ENCODE measurements around the gene CYP24A1.
"Not testable (repeated sequence)": the region's sequence is repeated elsewhere in the genome, so short reads cannot be mapped to it uniquely, and the experiment has no call there.

Gene CYP24A1

GRCh38 chr20:54132612-54133433 is 41.0 kb downstream of the CYP24A1 start:
- no peak for DNase-seq

GRCh38 chr20:54131675-54132611 is 41.8 kb downstream of the CYP24A1 start:
- DNase-seq: no peak

GRCh38 chr20:54131125-54131524 is 42.7 kb downstream of the CYP24A1 start:
- not testable (repeated sequence) for DNase-seq

GRCh38 chr20:54129350-54129749 is 44.4 kb downstream of the CYP24A1 start:
- DNase-seq: no peak

GRCh38 chr20:54127855-54128574 is 45.8 kb downstream of the CYP24A1 start:
- no peak for DNase-seq

- DNase-seq: no peak
Observed at GRCh38 chr20:54126806-54127655, 46.8 kb downstream of the CYP24A1 start.

- DNase-seq: not testable (repeated sequence)
Observed at GRCh38 chr20:54126328-54126727, 47.5 kb downstream of the CYP24A1 start.

- peak; percentile 90 for DNase-seq
Observed at GRCh38 chr20:54123587-54124180, 50.1 kb downstream of the CYP24A1 start.

GRCh38 chr20:54122681-54123586 is 50.9 kb downstream of the CYP24A1 start:
- DNase-seq: no peak

- DNase-seq: no peak
Observed at GRCh38 chr20:54122189-54122588, 51.6 kb downstream of the CYP24A1 start.

GRCh38 chr20:54119744-54120143 is 54.0 kb downstream of the CYP24A1 start:
- no peak for DNase-seq

- DNase-seq: no peak
Observed at GRCh38 chr20:54118220-54119001, 55.4 kb downstream of the CYP24A1 start.

- DNase-seq: no peak
Observed at GRCh38 chr20:54116550-54117235, 57.1 kb downstream of the CYP24A1 start.

- DNase-seq: no peak
Observed at GRCh38 chr20:54115172-54115854, 58.5 kb downstream of the CYP24A1 start.

GRCh38 chr20:54114109-54114508 is 59.7 kb downstream of the CYP24A1 start:
- DNase-seq: no peak

- DNase-seq: no peak
Observed at GRCh38 chr20:54113566-54113965, 60.2 kb downstream of the CYP24A1 start.

- no peak for DNase-seq
Observed at GRCh38 chr20:54112221-54112884, 61.4 kb downstream of the CYP24A1 start.

- no peak for DNase-seq
Observed at GRCh38 chr20:54111460-54111859, 62.3 kb downstream of the CYP24A1 start.

All from NCI-H526 treated with DMSO at 0.1 percent for 48 hours (cell line).